Measurements from ENCODE around the gene MYL7. TPM values are rescaled to one million over a fixed set of nuclear protein-coding genes. Genes with fewer than 3 reads are reported as not detected.

Gene MYL7
- polyA plus RNA-seq, 3 donors, result not detected

DNA sequence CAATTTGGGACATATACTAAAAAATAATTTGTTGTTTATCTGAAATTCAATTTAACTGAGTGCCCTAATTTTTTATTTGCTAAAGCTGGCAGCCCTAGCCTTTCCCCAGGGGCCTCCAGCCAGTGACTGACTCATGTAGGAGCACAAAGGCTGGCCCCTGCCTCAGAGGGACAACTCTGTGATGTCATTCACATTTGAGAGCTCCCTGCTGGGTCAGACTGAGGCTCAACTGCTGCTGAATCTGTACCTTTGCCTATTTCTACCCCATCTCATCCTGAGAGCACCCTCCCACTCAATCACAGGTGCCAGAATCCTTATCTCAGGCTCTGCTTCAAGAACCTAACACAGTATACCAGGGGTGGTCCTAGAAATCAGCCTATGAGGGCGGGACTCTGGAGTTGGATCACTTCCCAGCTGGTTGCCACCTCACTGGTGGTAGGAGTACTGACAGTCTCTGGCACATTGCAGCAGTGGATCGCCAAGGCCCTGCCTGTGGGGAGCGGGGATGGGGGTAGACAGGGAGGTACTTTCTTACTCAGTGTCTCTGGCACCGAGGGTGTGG, 36.5 kb upstream of the MYL7 start:
- intact Hi-C loops (cut with micrococcal nuclease), result no loop called here
- Histone ChIP-seq H3K79me2 (ENCODE audit: insufficient read depth, low read length) (no peaks in the 10 kb centered on the region), H3K9ac (ENCODE audit: insufficient read depth, low read length, poor library complexity, severe bottlenecking) (no peak overlapping the region), H3K4me2 (replicated peaks; ENCODE audit: extremely low read depth, low read length, poor library complexity, severe bottlenecking) (no peak overlapping the region), H3K36me3 (replicated peaks in 1 of 2; ENCODE audit: control insufficient read depth in 1 of 2, insufficient read depth in 2 of 2, low read length in 2 of 2) (no peaks in the 10 kb centered on the region), H3K4me1 (ENCODE audit: control insufficient read depth in 1 of 2, insufficient read depth in 2 of 2, low read length in 2 of 2) (no peaks in the 10 kb centered on the region), H4K20me1 (ENCODE audit: insufficient read depth, low read length) (no peaks in the 10 kb centered on the region), H3K27ac (ENCODE audit: low read depth in 1 of 2, low read length in 2 of 2) (no peak overlapping the region), H3K4me3 (replicated peaks in 1 of 3; ENCODE audit: low read depth in 2 of 3, low read length in 3 of 3) (no peak overlapping the region), H3K9me3 (replicated peaks in 1 of 2; ENCODE audit: control insufficient read depth in 1 of 2, insufficient read depth in 1 of 2, low read length in 2 of 2) (peaks cover 5 to 19% of the 10 kb centered on the region in 2 donors), H2AFZ (ENCODE audit: insufficient read depth, low read depth, low read length, poor library complexity, severe bottlenecking) (no peak overlapping the region), H3K27me3 (ENCODE audit: control insufficient read depth in 2 of 2, insufficient read depth in 2 of 2, low read length in 2 of 2) (no peaks in the 10 kb centered on the region)
- H3K27me3 Mint-ChIP-seq (ENCODE audit: low read depth in 3 of 3), result peaks cover 4 to 7% (median 5%) of the 10 kb centered on the region in 3 donors
- DNase-seq, result no peak
- H3K4me3 Mint-ChIP-seq, result no peak overlapping the region
- peaks cover 6 to 17% (median 15%) of the 10 kb centered on the region in 7 donors for H3K9me3 Mint-ChIP-seq
- no peaks in the 10 kb centered on the region for H3K36me3 Mint-ChIP-seq
- TF ChIP-seq, protein P1, sequence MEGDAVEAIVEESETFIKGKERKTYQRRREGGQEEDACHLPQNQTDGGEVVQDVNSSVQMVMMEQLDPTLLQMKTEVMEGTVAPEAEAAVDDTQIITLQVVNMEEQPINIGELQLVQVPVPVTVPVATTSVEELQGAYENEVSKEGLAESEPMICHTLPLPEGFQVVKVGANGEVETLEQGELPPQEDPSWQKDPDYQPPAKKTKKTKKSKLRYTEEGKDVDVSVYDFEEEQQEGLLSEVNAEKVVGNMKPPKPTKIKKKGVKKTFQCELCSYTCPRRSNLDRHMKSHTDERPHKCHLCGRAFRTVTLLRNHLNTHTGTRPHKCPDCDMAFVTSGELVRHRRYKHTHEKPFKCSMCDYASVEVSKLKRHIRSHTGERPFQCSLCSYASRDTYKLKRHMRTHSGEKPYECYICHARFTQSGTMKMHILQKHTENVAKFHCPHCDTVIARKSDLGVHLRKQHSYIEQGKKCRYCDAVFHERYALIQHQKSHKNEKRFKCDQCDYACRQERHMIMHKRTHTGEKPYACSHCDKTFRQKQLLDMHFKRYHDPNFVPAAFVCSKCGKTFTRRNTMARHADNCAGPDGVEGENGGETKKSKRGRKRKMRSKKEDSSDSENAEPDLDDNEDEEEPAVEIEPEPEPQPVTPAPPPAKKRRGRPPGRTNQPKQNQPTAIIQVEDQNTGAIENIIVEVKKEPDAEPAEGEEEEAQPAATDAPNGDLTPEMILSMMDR (IDR thresholded peaks at IDR 0.05), result no peak
- H3K27ac Mint-ChIP-seq, result no peak overlapping the region
- no peaks in the 10 kb centered on the region for H3K4me1 Mint-ChIP-seq
- WGBS (ENCODE audit: insufficient coverage), result 84% methylated on average over 4 of the region's 4 CpGs

DNA sequence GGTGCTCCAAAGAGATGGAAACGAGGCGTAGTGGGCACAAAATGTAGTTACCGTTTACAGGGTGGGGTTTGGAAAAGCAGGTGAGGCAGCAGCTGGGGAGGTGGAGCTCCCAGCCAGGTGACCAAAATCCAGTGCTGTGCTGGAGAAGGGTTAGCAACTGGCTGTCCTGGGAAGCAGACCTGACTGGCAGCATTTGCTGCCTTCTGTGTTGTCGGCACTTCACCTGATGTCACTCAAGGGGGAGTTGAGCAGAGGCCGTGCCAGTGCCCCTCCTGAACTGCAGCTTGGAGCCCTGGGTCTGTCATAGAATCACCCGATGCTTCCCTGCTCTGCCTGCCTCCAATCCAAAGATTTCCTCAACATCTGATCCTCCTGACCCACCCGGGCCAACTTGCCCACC, 35.4 kb upstream of the MYL7 start:
- Histone ChIP-seq H3K9me3 (replicated peaks in 1 of 2; ENCODE audit: control insufficient read depth in 1 of 2, insufficient read depth in 1 of 2, low read length in 2 of 2) (peaks cover 0 to 12% of the 10 kb centered on the region in 2 donors), H3K36me3 (replicated peaks in 1 of 2; ENCODE audit: control insufficient read depth in 1 of 2, insufficient read depth in 2 of 2, low read length in 2 of 2) (no peaks in the 10 kb centered on the region), H3K27me3 (ENCODE audit: control insufficient read depth in 2 of 2, insufficient read depth in 2 of 2, low read length in 2 of 2) (no peaks in the 10 kb centered on the region), H3K27ac (ENCODE audit: low read depth in 1 of 2, low read length in 2 of 2) (no peak overlapping the region), H2AFZ (ENCODE audit: insufficient read depth, low read depth, low read length, poor library complexity, severe bottlenecking) (no peak overlapping the region), H3K9ac (ENCODE audit: insufficient read depth, low read length, poor library complexity, severe bottlenecking) (no peak overlapping the region), H4K20me1 (ENCODE audit: insufficient read depth, low read length) (no peaks in the 10 kb centered on the region), H3K79me2 (ENCODE audit: insufficient read depth, low read length) (no peaks in the 10 kb centered on the region), H3K4me2 (replicated peaks; ENCODE audit: extremely low read depth, low read length, poor library complexity, severe bottlenecking) (no peak overlapping the region), H3K4me3 (replicated peaks in 1 of 3; ENCODE audit: low read depth in 2 of 3, low read length in 3 of 3) (no peak overlapping the region), H3K4me1 (ENCODE audit: control insufficient read depth in 1 of 2, insufficient read depth in 2 of 2, low read length in 2 of 2) (no peaks in the 10 kb centered on the region)
- peaks cover 4 to 10% (median 8%) of the 10 kb centered on the region in 7 donors for H3K9me3 Mint-ChIP-seq
- 69% methylated on average over 6 of the region's 7 CpGs for WGBS (ENCODE audit: insufficient coverage)
- no peaks in the 10 kb centered on the region for H3K4me1 Mint-ChIP-seq
- no peak overlapping the region for H3K4me3 Mint-ChIP-seq
- intact Hi-C loops (cut with micrococcal nuclease), result no loop called here
- no peak for DNase-seq
- peaks cover 3 to 4% (median 4%) of the 10 kb centered on the region in 3 donors for H3K27me3 Mint-ChIP-seq (ENCODE audit: low read depth in 3 of 3)
- H3K27ac Mint-ChIP-seq, result no peak overlapping the region
- TF ChIP-seq, protein P1 (IDR thresholded peaks at IDR 0.05), result no peak
- no peaks in the 10 kb centered on the region for H3K36me3 Mint-ChIP-seq
